Hematopoietic multipotent progenitor cell treated with erythropoietin and hydrocortisone succinate and interleukin-3 and kit ligand, for 8 days (in vitro differentiated cells): ENCODE data around the gene CPA5.

Experiments used
- DNase-seq: peaks from one replicate; pipeline ENCODE4 v3.0.0-alpha.2; 2015

CPA5 gene

GRCh38 chr7:130401101-130401500 lies 56.5 kb downstream of the CPA5 start:
- DNase-seq = no peak

- DNase-seq = no peak
Measured at GRCh38 chr7:130401578-130401977, 57.0 kb downstream of the CPA5 start.

GRCh38 chr7:130405003-130405402 lies 60.4 kb downstream of the CPA5 start:
- no peak for DNase-seq

GRCh38 chr7:130409067-130409711 lies 64.6 kb downstream of the CPA5 start:
- DNase-seq = no peak

- no peak for DNase-seq
Measured at GRCh38 chr7:130409712-130410072, 65.1 kb downstream of the CPA5 start.

- no peak for DNase-seq
Measured at GRCh38 chr7:130410868-130411541, 66.4 kb downstream of the CPA5 start.

GRCh38 chr7:130413201-130413600 lies 68.6 kb downstream of the CPA5 start:
- no peak for DNase-seq

GRCh38 chr7:130415006-130415405 lies 70.4 kb downstream of the CPA5 start:
- no peak for DNase-seq

GRCh38 chr7:130417213-130417612 lies 72.6 kb downstream of the CPA5 start:
- no peak for DNase-seq

GRCh38 chr7:130418306-130418705 lies 73.7 kb downstream of the CPA5 start:
- no peak for DNase-seq
